ENCODE measurements around the gene AIM2.
"Not testable (repeated sequence)": the region's sequence is repeated elsewhere in the genome, so short reads cannot be mapped to it uniquely, and the experiment has no call there.

The AIM2 gene

DNA sequence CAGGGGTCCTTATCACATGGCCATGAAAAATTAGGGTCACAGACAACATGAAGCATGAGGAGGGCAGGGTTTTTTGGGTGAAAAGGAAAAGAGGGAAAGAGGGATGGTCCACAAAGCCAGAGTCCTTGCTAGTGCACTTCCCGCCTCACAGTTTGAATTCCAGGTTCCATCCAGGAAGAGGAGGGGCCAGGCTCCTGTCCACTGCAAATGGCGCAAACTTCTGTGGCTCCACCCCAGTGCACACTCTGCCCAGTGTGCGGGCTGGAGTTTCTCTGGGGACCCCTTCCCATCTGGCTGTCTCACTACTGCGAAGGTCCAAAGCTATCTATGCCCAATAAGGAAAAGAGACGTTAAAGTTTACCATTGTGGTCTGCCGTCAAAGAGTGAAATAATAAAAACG is 17.8 kb downstream of the AIM2 start:
- Histone ChIP-seq H4K20me1 (no peaks in the 10 kb centered on the region), H3K27me3 (no peaks in the 10 kb centered on the region), H3K4me3 (no peak overlapping the region), H3K36me3 (peaks cover 36% of the 10 kb centered on the region), H3K9ac (no peak overlapping the region), H3K27ac (no peak overlapping the region), H3K9me3 (no peaks in the 10 kb centered on the region), H3K4me1 (peaks cover 22% of the 10 kb centered on the region), H3K4me2 (no peak overlapping the region)
- TF ChIP-seq Cebpa-rat (IDR thresholded peaks at IDR 0.05): no peak

DNA sequence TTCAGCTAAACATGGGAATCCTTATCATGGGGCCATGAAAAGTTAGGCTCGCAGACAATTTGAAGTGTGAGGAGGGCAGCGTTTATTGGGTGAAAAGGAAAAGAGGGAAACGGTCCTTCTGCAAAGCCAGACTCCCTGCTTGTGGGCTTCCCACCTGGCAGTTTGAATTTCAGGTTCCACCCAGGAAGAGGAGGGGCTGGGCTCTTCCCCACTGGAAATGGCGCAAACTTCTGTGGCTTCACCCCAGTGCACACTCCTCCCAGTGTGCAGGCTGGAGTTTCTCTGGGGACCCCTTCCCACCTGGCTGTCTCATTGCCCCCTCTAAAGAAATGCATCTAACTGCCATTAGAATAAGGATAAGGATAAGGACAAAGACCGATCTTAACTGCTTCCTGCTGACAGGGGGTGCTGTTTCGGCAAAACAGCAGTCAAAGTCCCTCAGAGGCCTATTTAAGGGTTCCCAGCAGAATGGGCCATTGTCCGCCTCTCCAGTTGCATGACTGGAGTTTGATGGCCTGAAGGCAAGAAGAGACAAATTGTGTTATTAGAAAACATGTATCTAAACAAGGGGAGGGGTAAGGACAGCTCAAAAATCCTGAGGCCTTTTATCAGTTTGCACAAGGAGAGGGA is 20.4 kb downstream of the AIM2 start:
- Histone ChIP-seq H4K20me1 (no peaks in the 10 kb centered on the region), H3K27ac (0 out of 2 replicates have a peak overlapping the region, but pooled peaks have one; percentile 12), H3K4me3 (no peak overlapping the region), H3K27me3 (no peaks in the 10 kb centered on the region), H3K4me2 (peak overlapping the region; percentile 30), H3K9ac (no peak overlapping the region), H3K36me3 (peaks cover 61% of the 10 kb centered on the region), H3K4me1 (peaks cover 22% of the 10 kb centered on the region), H3K9me3 (no peaks in the 10 kb centered on the region)
- no peak for TF ChIP-seq Cebpa-rat (IDR thresholded peaks at IDR 0.05)

DNA sequence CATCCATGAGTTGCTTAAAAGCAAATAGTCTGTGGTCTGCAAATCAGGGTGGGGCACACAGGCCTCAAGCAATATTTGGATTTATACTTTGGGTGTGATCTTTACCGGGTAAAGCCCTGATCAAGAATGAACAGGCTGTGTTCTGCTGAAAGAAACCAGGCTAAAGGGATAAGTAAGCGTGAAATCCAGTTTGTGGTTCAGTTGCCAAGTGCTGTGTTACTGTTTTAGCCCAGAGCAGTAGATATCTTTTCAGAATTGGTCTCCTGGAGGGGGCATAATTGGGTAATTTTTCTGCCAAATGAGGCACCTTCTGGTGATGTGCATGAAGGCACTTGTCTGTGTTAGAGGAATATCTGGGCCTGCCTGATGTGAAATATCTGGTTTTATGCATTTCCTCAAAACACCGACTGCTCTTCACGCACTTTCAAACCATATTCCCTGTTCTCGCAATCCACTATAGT is 21.4 kb downstream of the AIM2 start:
- no peak for TF ChIP-seq Cebpa-rat (IDR thresholded peaks at IDR 0.05)
- no peaks in the 10 kb centered on the region for H4K20me1 ChIP-seq

DNA sequence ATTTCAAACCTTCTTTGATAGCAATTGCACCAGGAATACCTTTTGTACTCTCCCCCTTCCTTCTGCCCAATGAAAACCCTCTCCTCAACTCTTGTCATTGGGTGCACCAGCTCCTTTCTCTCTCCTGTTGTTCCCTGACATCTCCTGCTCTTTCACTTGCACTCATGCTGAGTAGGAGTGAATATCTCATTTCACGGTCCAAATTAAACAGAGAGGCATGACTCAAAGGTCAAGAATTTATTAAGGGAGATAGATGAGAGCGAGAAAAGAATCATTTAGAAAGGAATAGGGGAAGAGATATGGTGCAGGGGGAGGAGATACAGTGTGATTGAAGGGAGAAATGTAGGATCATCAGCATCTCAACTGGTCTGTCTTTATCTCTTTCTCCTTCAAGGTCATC is 22.1 kb downstream of the AIM2 start:
- Histone ChIP-seq H4K20me1 (no peaks in the 10 kb centered on the region), H3K4me2 (no peak overlapping the region), H3K36me3 (peaks cover 77% of the 10 kb centered on the region), H3K9me3 (no peaks in the 10 kb centered on the region), H3K27ac (no peak overlapping the region), H3K4me3 (no peak overlapping the region), H3K27me3 (no peaks in the 10 kb centered on the region), H3K9ac (no peak overlapping the region), H3K4me1 (peaks cover 22% of the 10 kb centered on the region)
- no peak for TF ChIP-seq Cebpa-rat (IDR thresholded peaks at IDR 0.05)

More for the DNA sequence above, 21.4 kb downstream of the AIM2 start:
- H3K27ac ChIP-seq: no peak overlapping the region
- no peaks in the 10 kb centered on the region for H3K9me3 ChIP-seq
- peak overlapping the region; percentile 30; the same call in 1 of the 2 replicates for H3K4me2 ChIP-seq
- H3K4me3 ChIP-seq: no peak overlapping the region
- H3K36me3 ChIP-seq: peaks cover 71% of the 10 kb centered on the region
- H3K27me3 ChIP-seq: no peaks in the 10 kb centered on the region
- H3K9ac ChIP-seq: no peak overlapping the region
- peaks cover 22% of the 10 kb centered on the region for H3K4me1 ChIP-seq

DNA sequence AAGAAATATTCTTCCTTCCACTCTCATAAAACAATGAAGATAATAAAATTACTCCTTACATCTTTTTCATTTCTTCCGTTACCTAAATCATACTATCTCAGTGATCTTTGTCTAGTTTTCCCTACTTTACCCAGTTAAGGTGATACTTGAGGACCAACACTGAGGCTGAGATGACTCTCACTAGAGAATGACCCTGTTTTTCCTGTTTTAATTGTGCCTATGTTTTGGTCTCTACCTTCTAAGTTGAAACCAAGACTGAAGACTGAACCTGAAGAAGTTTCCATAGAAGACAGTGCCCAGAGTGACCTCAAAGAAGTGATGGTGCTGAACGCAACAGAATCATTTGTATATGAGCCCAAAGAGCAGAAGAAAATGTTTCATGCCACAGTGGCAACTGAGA is 25.1 kb downstream of the AIM2 start:
- H3K9me3 ChIP-seq: no peaks in the 10 kb centered on the region
- H3K27me3 ChIP-seq: no peaks in the 10 kb centered on the region
- no peak overlapping the region for H3K4me2 ChIP-seq
- peaks cover 23% of the 10 kb centered on the region for H3K4me1 ChIP-seq
- H3K4me3 ChIP-seq: no peak overlapping the region
- H4K20me1 ChIP-seq: no peaks in the 10 kb centered on the region
- no peak overlapping the region for H3K27ac ChIP-seq
- no peak overlapping the region for H3K9ac ChIP-seq
- H3K36me3 ChIP-seq: peaks cover 92% of the 10 kb centered on the region
- no peak for TF ChIP-seq Cebpa-rat (IDR thresholded peaks at IDR 0.05)

DNA sequence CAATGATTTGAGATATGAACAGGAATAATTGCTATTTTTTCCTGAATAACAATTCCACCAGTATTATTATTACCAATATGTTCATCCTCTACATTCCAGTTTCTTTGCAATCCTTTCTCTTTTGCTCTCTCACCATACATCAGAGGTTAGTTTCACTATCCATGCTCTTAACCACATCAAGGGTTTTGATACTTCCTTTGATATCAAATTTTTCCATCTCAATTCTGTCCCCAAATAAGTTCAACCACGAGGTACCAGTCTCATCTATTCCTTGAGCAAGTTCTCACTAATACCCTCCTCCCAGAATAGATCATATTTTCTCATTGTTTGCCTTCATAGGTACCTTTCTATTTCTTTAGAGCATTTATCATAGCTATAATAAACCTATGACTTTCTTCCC is 30.1 kb downstream of the AIM2 start:
- not testable (repeated sequence) for H3K9ac ChIP-seq, H4K20me1 ChIP-seq, H3K9me3 ChIP-seq, H3K27me3 ChIP-seq, H3K4me1 ChIP-seq, H3K4me2 ChIP-seq, H3K27ac ChIP-seq, H3K4me3 ChIP-seq
- H3K36me3 ChIP-seq: peaks cover 81% of the 10 kb centered on the region

DNA sequence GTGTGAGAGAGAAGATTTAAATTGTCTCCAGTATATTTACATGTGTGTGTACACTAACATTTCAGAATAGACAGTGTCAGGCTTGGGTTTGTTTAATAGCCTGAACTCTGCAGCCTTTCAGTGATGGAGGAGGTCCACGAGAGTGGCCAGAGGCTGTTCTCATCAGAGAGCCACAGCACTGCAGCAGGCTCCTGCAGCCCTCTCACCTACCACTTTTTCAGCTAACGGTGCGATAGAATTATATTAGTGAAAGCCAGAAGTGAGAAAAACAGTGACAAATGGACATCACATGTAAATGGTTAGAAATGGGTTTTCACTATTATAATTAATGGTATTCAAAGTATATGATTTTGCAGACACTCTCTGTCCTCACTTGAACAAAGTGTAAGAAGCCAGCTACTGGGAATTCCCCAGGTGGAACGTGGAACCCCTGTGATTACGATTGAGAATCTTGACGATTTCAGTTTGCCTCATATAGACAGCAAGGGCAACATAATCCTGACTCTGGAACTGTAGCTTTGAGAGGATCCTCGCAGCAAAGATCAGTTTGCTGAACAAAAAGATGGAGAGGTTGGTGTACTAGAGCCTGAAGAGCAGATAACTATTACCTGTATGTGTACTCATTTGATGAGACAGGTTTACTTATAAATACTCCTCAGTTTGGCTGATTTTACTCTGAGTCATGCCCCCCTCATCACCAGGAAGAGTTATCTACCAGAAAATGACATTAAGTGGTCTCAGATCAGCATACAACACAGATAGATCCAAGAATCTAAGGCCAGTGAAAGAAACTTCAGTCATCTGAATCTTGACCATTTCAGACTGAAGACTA is 35.5 kb downstream of the AIM2 start:
- H3K4me1 ChIP-seq: peaks cover 2% of the 10 kb centered on the region
- no peak overlapping the region for H3K9ac ChIP-seq
- TF ChIP-seq Cebpa-rat (IDR thresholded peaks at IDR 0.05): no peak
- H3K9me3 ChIP-seq: no peaks in the 10 kb centered on the region
- peaks cover 87% of the 10 kb centered on the region for H3K36me3 ChIP-seq
- no peaks in the 10 kb centered on the region for H3K27me3 ChIP-seq
- no peak overlapping the region for H3K4me3 ChIP-seq
- no peak overlapping the region for H3K27ac ChIP-seq
- no peak overlapping the region for H3K4me2 ChIP-seq
- H4K20me1 ChIP-seq: peaks cover 15% of the 10 kb centered on the region; the same call in 1 of the 2 replicates

DNA sequence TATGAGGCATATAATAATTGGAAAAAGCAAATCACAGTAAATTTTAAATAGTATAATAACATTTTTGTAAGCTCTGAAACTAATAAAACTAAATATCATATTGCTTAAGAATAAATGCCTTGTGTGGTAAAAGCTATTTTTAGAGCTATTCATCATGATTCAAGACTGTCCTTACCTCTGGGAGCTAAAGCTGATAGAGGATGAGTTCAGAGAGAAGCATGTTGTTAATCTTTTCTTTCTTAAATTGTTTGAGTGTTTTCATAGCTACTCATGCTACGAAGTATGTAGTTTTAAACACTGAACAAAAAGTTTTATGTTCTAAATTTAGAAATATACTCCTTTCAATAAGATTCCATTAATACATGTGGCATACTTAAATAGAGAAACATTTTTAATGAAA is 36.4 kb downstream of the AIM2 start:
- H3K36me3 ChIP-seq: peaks cover 87% of the 10 kb centered on the region
- H3K27me3 ChIP-seq: no peaks in the 10 kb centered on the region
- no peaks in the 10 kb centered on the region for H3K4me1 ChIP-seq
- H3K4me3 ChIP-seq: no peak overlapping the region
- no peak for TF ChIP-seq Cebpa-rat (IDR thresholded peaks at IDR 0.05)
- H3K9ac ChIP-seq: no peak overlapping the region
- no peak overlapping the region for H3K27ac ChIP-seq
- no peaks in the 10 kb centered on the region for H3K9me3 ChIP-seq
- H4K20me1 ChIP-seq: peaks cover 15% of the 10 kb centered on the region; the same call in 1 of the 2 replicates
- H3K4me2 ChIP-seq: no peak overlapping the region

DNA sequence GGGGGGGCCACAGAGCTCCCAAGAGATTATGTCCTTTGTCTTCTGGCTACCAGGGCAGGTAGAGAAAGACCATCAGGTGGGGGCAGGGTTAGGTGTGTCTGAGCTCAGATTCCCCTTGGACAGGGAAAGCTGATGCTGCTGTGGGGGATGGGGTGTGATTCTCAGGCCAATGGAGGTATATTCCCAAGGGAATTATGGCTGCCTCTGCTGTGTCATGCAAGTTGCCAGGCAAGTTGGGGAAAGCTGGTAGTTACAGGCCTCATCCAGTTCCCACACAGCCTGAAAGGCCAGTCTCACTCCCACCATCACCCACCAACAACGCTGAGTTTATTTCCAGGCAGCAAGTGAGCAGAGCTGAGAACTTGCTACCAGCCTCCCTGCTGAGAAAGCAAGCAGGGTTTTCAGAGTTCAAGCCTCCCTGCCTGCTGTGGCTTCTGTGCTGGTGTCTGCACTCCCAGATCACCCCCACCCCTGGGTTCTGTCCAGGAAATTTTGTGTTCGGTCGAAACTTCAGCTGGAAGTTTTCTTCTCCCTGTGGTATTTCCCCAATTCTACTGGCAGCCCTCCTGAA is 45.6 kb downstream of the AIM2 start:
- no peak for TF ChIP-seq Cebpa-rat (IDR thresholded peaks at IDR 0.05)
- Histone ChIP-seq H4K20me1 (0 out of 2 replicates have a peak, but pooled peaks cover 7% of the 10 kb centered on the region), H3K36me3 (peaks cover 100% of the 10 kb centered on the region), H3K4me3 (no peak overlapping the region), H3K4me2 (peak overlapping the region; percentile 54), H3K27ac (peak overlapping the region; percentile 51), H3K4me1 (peaks cover 19% of the 10 kb centered on the region), H3K9me3 (peaks cover 46% of the 10 kb centered on the region), H3K9ac (no peak overlapping the region), H3K27me3 (no peaks in the 10 kb centered on the region)

DNA sequence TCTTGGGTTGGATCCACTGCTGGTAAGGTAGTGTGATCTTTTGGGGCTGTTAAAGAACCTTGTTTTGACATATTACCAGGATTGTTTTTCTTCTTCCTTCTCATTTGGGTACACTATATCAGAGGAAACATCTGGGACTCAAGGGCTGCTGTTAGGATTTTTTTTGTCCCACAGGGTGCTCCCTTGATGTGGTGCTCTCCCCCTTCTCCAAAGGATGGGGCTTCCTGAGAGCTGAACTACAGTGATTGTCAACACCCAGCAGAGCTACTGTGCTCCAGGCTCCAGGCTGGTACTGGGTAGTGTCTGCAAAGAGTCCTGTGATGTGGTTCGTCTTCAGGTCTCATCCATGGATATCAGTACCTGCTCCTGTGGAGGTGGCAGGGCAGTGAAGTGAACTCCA is 46.3 kb downstream of the AIM2 start:
- H4K20me1 ChIP-seq: 0 out of 2 replicates have a peak, but pooled peaks cover 7% of the 10 kb centered on the region
- peak overlapping the region; percentile 54 for H3K4me2 ChIP-seq
- H3K36me3 ChIP-seq: peaks cover 100% of the 10 kb centered on the region
- H3K27me3 ChIP-seq: no peaks in the 10 kb centered on the region
- 0 out of 2 replicates have a peak overlapping the region, but pooled peaks have one; percentile 1 for H3K4me3 ChIP-seq
- H3K9me3 ChIP-seq: peaks cover 52% of the 10 kb centered on the region
- H3K9ac ChIP-seq: no peak overlapping the region
- peaks cover 19% of the 10 kb centered on the region for H3K4me1 ChIP-seq
- no peak for TF ChIP-seq Cebpa-rat (IDR thresholded peaks at IDR 0.05)
- no peak overlapping the region for H3K27ac ChIP-seq

DNA sequence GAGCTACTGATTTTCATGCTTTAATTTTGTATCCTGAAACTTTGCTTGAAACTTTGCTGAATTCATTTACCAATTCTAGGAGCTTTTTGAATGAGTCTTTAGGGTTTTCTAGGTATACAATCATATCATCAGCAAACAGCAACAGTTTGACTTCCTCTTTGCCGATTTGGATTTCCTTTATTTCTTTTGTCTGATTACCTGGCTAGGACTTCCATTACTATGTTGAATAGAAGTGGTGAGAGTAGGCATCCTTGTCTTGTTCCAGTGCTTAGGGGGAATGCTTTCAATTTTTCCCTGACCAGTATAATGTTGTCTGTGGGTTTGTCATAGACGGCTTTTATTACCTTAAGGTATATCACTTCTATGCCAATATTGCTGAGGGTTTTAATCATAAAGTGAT is 49.7 kb downstream of the AIM2 start:
- not testable (repeated sequence) for H3K27ac ChIP-seq, H3K9ac ChIP-seq, H3K27me3 ChIP-seq, H3K4me3 ChIP-seq, H3K4me2 ChIP-seq
- Histone ChIP-seq H3K4me1 (peaks cover 19% of the 10 kb centered on the region), H4K20me1 (peaks cover 17% of the 10 kb centered on the region; the same call in 1 of the 2 replicates), H3K36me3 (peaks cover 97% of the 10 kb centered on the region), H3K9me3 (peaks cover 73% of the 10 kb centered on the region)

Data from BLaER1 (cell line).